H1 (cell line): ENCODE measurements around the gene SLC27A1. TPM values are rescaled to one million over a fixed set of nuclear protein-coding genes. Genes with fewer than 3 reads are reported as not detected.

Source experiments
- ASH2L ChIP-seq: fragments of 200-600, 300-600 bp; sonication (generic); IDR thresholded peaks from one replicate; pipeline ENCODE4 v1.7.1; 2017; ENCODE audit warnings: low read length
- BRCA1 ChIP-seq: IDR thresholded peaks from 2 replicates; pipeline ENCODE4 v1.6.1; 2012; ENCODE audit warnings: low read depth, low read length, improper control_type of control experiment
- CBX8 ChIP-seq: fragments of 300-800, 300-1000 bp; sonication (generic); IDR thresholded peaks from 2 replicates; pipeline ENCODE4 v1.7.1; 2016; ENCODE audit warnings: low read depth, low read length, borderline replicate concordance
- CHD1 ChIP-seq: IDR thresholded peaks from 2 replicates; pipeline ENCODE4 v1.6.1; 2012; ENCODE audit warnings: low read depth, low read length, improper control_type of control experiment
- CTBP2 ChIP-seq: IDR thresholded peaks from 2 replicates; pipeline ENCODE4 v1.7.0; 2011; ENCODE audit warnings: borderline replicate concordance, mild to moderate bottlenecking, moderate library complexity, mixed read lengths, low read length; ENCODE audit not compliant: insufficient read depth, insufficient read length
- E2F6 ChIP-seq: IDR thresholded peaks from 2 replicates; pipeline ENCODE4 v1.6.1; 2012; ENCODE audit warnings: inconsistent platforms
- EGR1 ChIP-seq: IDR thresholded peaks from 2 replicates; pipeline ENCODE4 v1.6.1; 2011; ENCODE audit warnings: low read depth, low read length, borderline replicate concordance
- GTF2F1 ChIP-seq: IDR thresholded peaks from 2 replicates; pipeline ENCODE4 v1.6.1; 2012; ENCODE audit warnings: low read depth, low read length, improper control_type of control experiment, borderline replicate concordance
- KDM5A ChIP-seq: fragments of 200-600 bp; IDR thresholded peaks from 2 replicates; pipeline ENCODE4 v1.7.1; 2012; ENCODE audit warnings: mild to moderate bottlenecking, low read length, inconsistent platforms, mixed read lengths
- MAFK ChIP-seq: IDR thresholded peaks from 2 replicates; pipeline ENCODE4 v1.6.1; 2012; ENCODE audit warnings: low read depth, mild to moderate bottlenecking, improper control_type of control experiment, low read length
- MAX ChIP-seq: IDR thresholded peaks from 2 replicates; pipeline ENCODE4 v1.6.1; 2012; ENCODE audit warnings: inconsistent platforms
- POLR2A ChIP-seq, 2 experiments: IDR thresholded peaks; 1 replicate in 1 of 2; 2 replicates in 1 of 2; pipeline ENCODE4 v1.6.1; 2011; ENCODE audit warnings: low read depth in 2 of 2, low read length in 2 of 2, mild to moderate bottlenecking in 2 of 2; ENCODE audit errors: control extremely low read depth in 1 of 2
- POLR2AphosphoS5 ChIP-seq: IDR thresholded peaks from 2 replicates; pipeline ENCODE4 v1.6.1; 2011; ENCODE audit warnings: low read depth, low read length
- RAD21 ChIP-seq, 2 experiments: IDR thresholded peaks in 1 of 2; conservative IDR thresholded peaks in 1 of 2; 2 replicates each; pipeline ENCODE4 v1.6.1; 2011; ENCODE audit warnings: low read depth in 2 of 2, low read length in 2 of 2, improper control_type of control experiment in 1 of 2, inconsistent platforms in 1 of 2, mild to moderate bottlenecking in 1 of 2, moderate library complexity in 1 of 2
- RBBP5 ChIP-seq: IDR thresholded peaks from 2 replicates; pipeline ENCODE4 v1.7.1; 2012; ENCODE audit warnings: low read depth, mild to moderate bottlenecking, inconsistent platforms, low read length, moderate library complexity, borderline replicate concordance
- RFX5 ChIP-seq: IDR thresholded peaks from 2 replicates; pipeline ENCODE4 v1.6.1; 2011; ENCODE audit warnings: low read depth, low read length, improper control_type of control experiment, borderline replicate concordance
- RXRA ChIP-seq: IDR thresholded peaks from 2 replicates; pipeline ENCODE4 v1.6.1; 2011; ENCODE audit warnings: low read depth, mild to moderate bottlenecking, low read length, moderate library complexity; ENCODE audit not compliant: insufficient read depth
- SP2 ChIP-seq: IDR thresholded peaks from 2 replicates; pipeline ENCODE4 v1.6.1; 2012; ENCODE audit warnings: mild to moderate bottlenecking, low read length, inconsistent platforms
- SP4 ChIP-seq: IDR thresholded peaks from 2 replicates; pipeline ENCODE4 v1.6.1; 2012; ENCODE audit warnings: low read length, inconsistent platforms
- SRF ChIP-seq: IDR thresholded peaks from 2 replicates; pipeline ENCODE4 v1.6.1; 2011; ENCODE audit warnings: mild to moderate bottlenecking, low read depth, low read length, moderate library complexity
- TBP ChIP-seq: IDR thresholded peaks from 2 replicates; pipeline ENCODE4 v1.6.1; 2011; ENCODE audit warnings: low read depth, low read length, improper control_type of control experiment
- TEAD4 ChIP-seq: IDR thresholded peaks from 2 replicates; pipeline ENCODE4 v1.6.1; 2012; ENCODE audit warnings: low read depth, low read length, inconsistent platforms, mixed read lengths
- USF2 ChIP-seq: IDR thresholded peaks from 2 replicates; pipeline ENCODE4 v1.6.1; 2011; ENCODE audit warnings: low read length, improper control_type of control experiment
- ZNF274 ChIP-seq: IDR thresholded peaks from 2 replicates; pipeline ENCODE4 v1.7.0; 2012; ENCODE audit warnings: low read length, borderline replicate concordance; ENCODE audit errors: extremely low read depth
- polyA plus RNA-seq, 7 experiments: library from polyadenylated mRNA; depleted of rRNA in 3 of 7; stranded (reverse) in 5 of 7; unstranded in 2 of 7; fragments of >200 nt in 5 of 7; fragments of 200-250 nt in 2 of 7; gene quantifications; 1 replicate in 5 of 7; 2 replicates in 1 of 7; 4 replicates in 1 of 7; pipeline versions ENCODE4 v1.2.1 to v1.2.3, GENCODE V29; 2011 to 2013; ENCODE audit warnings: missing spikeins in 2 of 7, mixed read lengths in 2 of 7
- total RNA-seq: library from RNA; stranded (reverse); fragmentation: NEBNext Ultra II Directional; extraction: Animal tissue kit (Norgen Biotek cat#: 25700); gene quantifications from 2 replicates; pipeline ENCODE4 v1.2.1, GENCODE V29; 2021

Gene SLC27A1
- total and polyA plus RNA-seq, 2 of the 8 experiments (the other 6 are each of a cell fraction or from before 2014, with no cell fraction given): 7.5 to 9.1 TPM

- TF ChIP-seq RAD21 (IDR thresholded peaks at IDR 0.05 in 1 of 2, conservative IDR thresholded peaks at IDR 0.05 in 1 of 2; ENCODE audit: low read depth in 2 of 2, low read length in 2 of 2) (peak; percentile 61 to 70), MAX (peak; percentile 60), POLR2A (IDR thresholded peaks at IDR 0.05; ENCODE audit: control extremely low read depth in 1 of 2, low read depth in 2 of 2, low read length in 2 of 2) (no peak), GTF2F1 (no peak), KDM5A (no peak), ASH2L (no peak), TEAD4 (peak; percentile 67; the same call in 1 of the 2 replicates), BRCA1 (no peak), TBP (no peak), POLR2AphosphoS5 (peak; percentile 41; the same call in 1 of the 2 replicates), SRF (0 out of 2 replicates have a peak, but pooled peaks have one; percentile 23), SP4 (no peak; the same call in 1 of the 2 replicates), RBBP5 (no peak), CTBP2 (no peak), RXRA (0 out of 2 replicates have a peak, but pooled peaks have one; percentile 29), EGR1 (no peak), SP2 (no peak), ZNF274 (no peak), MAFK (no peak), RFX5 (no peak), E2F6 (no peak), CHD1 (no peak), USF2 (no peak), CBX8 (no peak)
These were observed 26.1 kb downstream of the SLC27A1 start (continued) for GRCh38 chr19:17496337-17496997.
